Left hindlimb (tissue), 1 donor: ENCODE data around the gene SLC22A16.

Experiments used
- DNase-seq: peaks from one replicate; pipeline ENCODE4 v3.0.0-alpha.2; 2018

Gene SLC22A16

GRCh38 chr6:110446405-110446804, 30.0 kb downstream of the SLC22A16 start:
- DNase-seq: no peak

DNA sequence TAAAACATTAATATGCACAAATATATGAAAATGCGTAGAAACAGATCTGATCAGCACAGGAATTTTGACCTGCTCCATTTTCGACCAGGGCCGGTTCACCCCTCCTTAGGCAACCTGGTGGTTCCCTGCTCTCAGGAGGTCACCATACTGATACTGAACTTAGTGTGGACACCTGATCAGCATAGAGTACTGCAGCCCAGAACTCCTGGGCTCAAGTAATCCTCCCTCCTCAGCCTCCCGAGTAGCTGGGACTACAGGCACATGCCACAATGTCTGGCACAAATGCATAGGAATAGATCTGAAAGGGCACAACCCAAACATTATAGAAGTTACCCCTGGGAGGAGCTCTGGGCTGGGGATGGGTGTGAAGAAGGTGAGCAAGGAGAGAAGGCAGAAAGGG, 36.4 kb downstream of the SLC22A16 start:
- DNase-seq: no peak

DNA sequence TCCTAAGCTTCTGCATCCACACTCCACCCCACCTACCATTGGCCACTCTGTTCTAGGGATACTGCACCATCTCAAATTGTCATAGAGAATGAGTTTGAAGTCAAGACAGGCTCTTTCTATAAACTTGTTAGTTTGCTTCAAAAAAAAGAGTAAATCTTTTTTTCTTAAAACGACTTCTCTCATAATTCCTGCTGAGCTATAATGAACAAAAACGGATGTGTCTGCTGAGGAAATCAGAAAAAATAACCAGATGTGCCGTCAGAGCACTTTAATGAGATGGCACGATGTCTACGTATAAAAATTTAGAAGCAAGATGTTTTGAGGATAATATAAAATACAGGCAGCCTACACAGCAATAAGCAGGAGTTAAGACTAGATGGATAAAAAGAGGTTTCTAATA, 37.1 kb downstream of the SLC22A16 start:
- DNase-seq: no peak

- DNase-seq: no peak
These were observed 41.3 kb downstream of the SLC22A16 start for GRCh38 chr6:110434961-110435602.

DNA sequence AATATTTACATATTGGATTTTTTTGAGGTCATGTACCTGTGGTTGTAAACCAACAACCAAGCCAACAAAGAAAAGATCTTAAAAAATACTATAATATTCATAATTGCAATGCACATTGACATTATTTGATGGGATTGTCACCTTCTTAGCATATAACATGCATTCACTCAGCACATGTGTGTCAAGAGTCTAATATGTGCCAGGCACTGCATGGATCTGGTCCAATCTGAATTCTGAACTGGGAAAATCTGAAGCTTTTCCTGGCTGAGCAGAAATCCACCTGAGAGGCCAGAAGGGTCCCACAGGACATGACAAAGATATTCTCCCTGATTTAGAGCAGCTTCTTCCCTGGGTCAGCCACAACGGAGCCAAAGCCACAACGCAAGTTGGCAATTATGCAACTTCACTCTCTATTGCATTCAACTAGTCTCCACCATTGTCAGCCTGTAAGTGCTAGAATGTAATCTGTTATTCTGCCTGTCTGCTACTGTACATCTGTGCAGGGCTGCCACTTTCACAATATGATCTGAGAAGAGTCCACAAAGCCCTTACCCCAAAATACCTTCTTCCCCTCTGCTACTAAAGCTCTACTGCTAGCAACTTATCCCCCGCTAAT, 44.0 kb downstream of the SLC22A16 start:
- DNase-seq: no peak

DNA sequence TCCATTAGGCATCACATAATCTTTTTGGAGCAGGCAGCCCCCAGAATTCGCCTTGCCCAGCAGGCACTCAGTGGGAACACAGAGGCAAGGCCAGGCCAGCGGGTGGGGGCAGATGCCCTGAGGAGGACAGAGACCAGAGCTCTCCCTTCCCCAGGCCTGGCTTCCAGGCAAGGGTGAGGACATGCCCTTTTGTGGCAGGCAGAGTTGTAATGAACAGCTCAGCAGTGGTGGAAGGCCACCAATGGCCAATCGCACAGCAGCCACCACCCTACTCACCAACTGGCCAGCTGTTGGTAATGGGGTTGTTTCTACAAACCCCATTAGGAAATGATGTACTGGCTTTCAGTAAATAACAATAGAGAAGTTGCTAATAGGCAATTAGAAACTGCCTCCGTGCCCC, 45.7 kb downstream of the SLC22A16 start:
- no peak for DNase-seq

- DNase-seq: no peak
These were observed 46.2 kb downstream of the SLC22A16 start for GRCh38 chr6:110430236-110430635.

- no peak for DNase-seq
These were observed 48.3 kb downstream of the SLC22A16 start for GRCh38 chr6:110428153-110428552.

DNA sequence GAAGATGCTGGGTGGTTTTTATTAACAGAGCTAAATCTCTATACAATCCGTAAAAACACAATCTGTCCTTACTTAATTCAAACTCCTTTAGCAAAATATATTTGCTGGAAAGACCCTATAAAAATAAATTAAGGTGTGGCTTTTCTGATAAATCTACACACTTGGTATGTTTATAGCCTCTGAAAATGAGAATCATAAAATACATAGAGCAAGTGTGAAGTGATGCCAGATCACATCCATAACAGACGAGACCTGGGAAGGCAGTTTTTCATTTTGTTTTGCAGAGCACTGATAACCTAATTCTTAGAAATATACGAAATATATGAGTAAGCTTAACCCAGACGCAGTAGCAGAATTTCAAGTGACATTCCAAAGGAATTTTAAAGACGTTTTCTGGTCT, 50.6 kb downstream of the SLC22A16 start:
- DNase-seq: no peak

GRCh38 chr6:110422444-110422822, 54.0 kb downstream of the SLC22A16 start:
- DNase-seq: no peak

DNA sequence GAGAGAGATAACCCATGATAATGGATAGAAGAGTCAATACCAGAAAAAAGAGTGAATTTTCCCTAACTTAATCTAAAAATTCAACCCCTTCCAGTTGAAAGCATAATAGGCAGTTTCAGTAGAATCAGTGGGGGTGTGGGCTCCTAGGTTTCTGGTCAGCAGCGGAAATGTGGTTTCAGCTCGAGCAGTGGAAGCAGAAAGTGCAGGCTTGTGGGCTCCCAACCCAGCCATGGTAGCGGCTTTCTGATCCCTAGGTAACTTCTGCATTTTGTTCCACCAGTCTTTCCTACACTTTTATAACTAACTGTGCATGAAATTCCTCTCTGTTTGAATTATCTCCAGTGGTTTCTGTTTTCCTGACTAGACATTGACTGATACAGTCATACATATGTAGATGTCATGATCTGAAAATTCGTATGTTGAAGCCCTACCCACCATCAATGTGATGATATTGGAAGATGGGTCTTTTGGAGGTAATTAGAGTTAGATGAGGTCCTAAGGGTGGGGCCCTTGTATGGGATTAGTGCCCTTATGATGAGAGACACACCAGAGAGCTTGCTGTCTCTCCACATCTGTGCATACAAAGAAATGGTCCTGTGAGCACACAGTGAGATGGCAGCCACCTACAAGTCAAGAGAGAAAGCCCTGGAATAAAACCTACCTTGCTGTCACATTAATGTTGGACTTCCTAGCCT, 54.5 kb downstream of the SLC22A16 start:
- DNase-seq: no peak

DNA sequence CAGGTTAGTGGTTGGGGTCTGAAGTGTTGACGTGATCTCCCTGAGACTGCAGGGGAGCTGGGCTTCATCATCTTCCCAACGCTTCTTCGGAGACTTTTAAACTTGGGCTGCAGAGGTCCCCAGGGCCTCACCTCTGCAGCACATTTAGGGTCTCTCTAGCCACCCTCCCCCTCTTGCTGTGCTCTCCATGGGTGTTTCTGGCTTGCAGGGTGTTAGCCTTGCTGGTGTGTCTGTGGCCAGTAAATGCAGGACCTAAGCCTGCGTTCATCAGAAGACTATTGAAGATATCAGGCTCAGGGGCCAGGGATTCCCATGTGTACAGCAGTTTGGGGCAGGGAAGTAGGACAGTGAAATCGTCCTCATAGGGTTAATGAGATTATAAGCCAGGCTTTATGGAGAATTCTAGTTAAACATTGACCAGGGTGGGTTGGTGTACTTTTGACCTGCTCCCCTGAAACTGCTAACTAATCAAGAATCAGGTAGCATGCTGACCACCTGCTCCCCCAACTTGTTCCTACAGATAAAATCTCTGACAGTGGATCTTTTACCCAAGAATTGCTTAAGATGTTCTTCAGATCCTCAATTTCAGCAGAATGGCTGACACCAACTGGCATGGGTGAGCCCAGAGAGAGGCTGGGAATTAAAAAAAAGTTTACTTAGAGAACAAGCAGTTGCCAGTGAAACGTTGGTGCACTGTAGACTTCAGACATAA, 57.2 kb downstream of the SLC22A16 start:
- no peak for DNase-seq

DNA sequence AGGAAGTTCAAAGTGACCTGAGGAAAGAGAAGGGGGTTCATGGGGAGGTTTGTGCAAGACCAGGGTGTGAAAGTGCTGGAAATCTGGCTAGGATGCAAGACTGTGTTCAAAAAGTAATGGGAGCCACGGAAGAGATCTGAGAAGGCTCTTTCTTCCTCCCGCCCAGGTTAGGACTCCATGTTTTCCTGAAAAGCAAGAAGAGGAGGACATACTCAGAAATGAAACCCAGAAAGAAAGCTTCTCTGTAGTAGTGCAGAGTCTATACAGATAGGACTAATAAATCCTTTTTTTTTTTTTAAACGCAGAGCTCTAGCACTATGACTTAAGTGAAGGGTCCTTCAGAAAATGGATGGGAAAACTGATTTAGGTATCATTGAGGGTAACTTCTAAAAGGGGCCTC, 57.8 kb downstream of the SLC22A16 start:
- DNase-seq: no peak

GRCh38 chr6:110415086-110415916, 61.1 kb downstream of the SLC22A16 start, which contains the start of gene DDO:
TSS of gene DDO (minus strand) at chr6:110415575. CDS start at chr6:110413462, 2,113 bp downstream.
- no peak for DNase-seq

DNA sequence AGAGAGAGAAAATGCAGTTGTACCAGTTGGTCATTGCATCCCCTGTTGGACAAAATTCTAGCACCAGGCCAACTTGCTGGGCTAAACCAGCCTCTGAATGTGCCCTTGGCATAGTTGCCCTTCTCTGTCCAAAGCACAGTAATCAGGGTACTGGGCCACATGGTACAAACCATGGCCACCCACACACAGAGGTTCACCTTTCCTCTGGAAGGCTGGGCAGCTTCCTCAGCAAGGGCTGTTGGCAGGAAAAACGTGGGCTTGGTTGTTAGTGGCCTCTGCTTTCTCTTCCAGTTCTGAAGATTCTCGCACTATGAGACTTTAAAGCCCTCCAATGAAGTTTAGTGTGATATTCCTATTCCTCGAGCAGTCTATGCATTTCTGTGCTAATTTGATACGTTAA, 61.7 kb downstream of the SLC22A16 start:
- no peak for DNase-seq

DNA sequence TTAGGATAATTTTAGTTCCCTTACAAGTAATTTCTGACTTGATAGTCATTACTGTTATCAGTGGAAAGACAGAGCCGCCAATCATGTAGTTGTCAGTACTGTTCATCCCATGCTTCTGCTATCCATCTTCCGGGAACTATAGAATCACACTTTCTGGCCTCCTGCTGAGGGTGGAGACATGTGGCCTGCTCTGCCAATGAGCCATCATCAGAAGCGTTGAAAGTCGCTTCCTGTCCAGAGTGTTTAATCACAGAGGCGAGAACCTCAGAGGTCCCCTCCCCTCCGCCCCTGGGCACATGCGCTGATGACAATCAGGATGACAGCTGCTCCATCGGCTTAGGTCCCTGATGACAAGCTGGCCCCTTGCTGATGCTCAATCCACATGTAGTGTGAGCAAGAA, 64.1 kb downstream of the SLC22A16 start:
- DNase-seq: no peak

GRCh38 chr6:110410511-110410910, 65.9 kb downstream of the SLC22A16 start:
- no peak for DNase-seq

- DNase-seq: no peak
These were observed 66.6 kb downstream of the SLC22A16 start for GRCh38 chr6:110409794-110410193.

- DNase-seq: no peak
These were observed 67.5 kb downstream of the SLC22A16 start for GRCh38 chr6:110408901-110409300.

- no peak for DNase-seq
These were observed 71.8 kb downstream of the SLC22A16 start for GRCh38 chr6:110404607-110405006.

DNA sequence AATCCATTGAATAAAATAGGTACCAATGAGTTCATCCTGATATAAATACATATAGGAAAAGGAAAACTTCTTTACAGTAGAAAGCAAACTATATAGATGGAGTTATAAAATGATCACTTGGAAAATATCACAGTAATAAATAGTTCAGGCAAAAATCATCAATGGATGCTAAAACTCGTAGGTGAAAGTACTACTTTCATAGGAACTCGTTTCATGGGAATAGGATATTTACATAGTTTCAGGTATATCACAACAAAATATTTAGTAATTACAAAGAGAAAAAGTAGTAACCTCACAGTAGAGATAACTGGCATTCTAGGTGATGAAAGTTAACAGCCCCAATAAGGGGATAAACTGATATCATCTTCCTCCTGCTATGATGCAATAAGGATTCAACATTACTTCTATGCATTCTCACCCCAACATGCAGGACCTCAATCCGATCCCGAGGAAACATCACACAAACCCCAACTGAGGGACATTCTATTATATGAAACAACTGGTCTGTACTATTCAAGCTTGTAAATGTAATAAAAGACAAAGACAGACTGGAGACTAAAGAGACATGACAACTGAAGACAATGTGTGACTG, 74.7 kb downstream of the SLC22A16 start:
- no peak for DNase-seq

GRCh38 chr6:110400208-110400607, 76.2 kb downstream of the SLC22A16 start:
- no peak for DNase-seq
